Measurements from ENCODE around the gene ANAPC7.
"Not testable (repeated sequence)": the region's sequence is repeated elsewhere in the genome, so short reads cannot be mapped to it uniquely, and the experiment has no call there.

ANAPC7 gene

DNA sequence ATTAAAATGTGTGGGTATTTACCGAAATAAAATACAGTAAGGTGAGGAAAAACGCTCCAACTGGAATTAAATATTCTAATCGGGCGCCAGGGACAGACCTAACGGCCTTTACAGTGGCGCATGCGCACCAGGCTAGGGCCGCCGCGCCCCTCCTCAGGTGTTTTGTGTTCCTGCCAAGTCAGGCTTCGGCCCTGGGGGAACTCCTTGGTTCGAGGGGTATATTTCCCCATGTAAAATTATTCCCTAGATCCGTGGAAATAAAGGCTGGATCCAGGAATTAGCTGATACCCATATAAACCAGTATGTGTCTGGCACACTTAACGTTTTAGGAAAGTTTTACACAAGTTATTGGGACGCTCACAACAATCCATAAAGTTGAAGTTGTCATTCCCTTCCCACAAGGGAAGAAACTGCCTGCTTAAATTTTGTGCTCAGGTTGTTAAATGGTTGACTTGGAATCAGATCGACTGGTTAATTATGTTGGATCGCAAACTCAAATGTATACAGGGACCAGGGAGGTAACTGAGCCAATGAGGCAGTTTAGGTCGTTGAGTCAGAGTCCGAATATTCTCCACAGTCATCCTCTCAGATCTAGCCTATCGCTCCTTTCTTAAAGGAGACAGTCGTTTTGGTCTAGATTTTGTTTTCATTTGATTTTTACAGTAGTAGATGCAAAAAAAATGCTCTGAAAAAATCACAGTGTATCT lies 621 bp upstream of the ANAPC7 start:
- Mint-ChIP-seq H3K4me3 (peak overlapping the region; percentile 100), H3K36me3 (peaks cover 8% of the 10 kb centered on the region), H3K27ac (peak overlapping the region; percentile 100), H3K9me3 (no peaks in the 10 kb centered on the region), H3K27me3 (no peaks in the 10 kb centered on the region), H3K4me1 (peaks cover 25% of the 10 kb centered on the region)

GRCh38 chr12:110382683-110383082 lies 20.8 kb downstream of the ANAPC7 start:
- Mint-ChIP-seq H3K4me3 (no peak overlapping the region), H3K36me3 (peaks cover 23% of the 10 kb centered on the region), H3K9me3 (no peaks in the 10 kb centered on the region), H3K4me1 (peaks cover 13% of the 10 kb centered on the region), H3K27ac (no peak overlapping the region), H3K27me3 (no peaks in the 10 kb centered on the region)

GRCh38 chr12:110379631-110380030 lies 23.9 kb downstream of the ANAPC7 start:
- H3K9me3 Mint-ChIP-seq, result no peaks in the 10 kb centered on the region
- H3K36me3 Mint-ChIP-seq, result peaks cover 19% of the 10 kb centered on the region
- no peaks in the 10 kb centered on the region for H3K27me3 Mint-ChIP-seq
- peaks cover 2% of the 10 kb centered on the region for H3K4me1 Mint-ChIP-seq
- H3K27ac Mint-ChIP-seq, result no peak overlapping the region
- no peak overlapping the region for H3K4me3 Mint-ChIP-seq

- H3K36me3 Mint-ChIP-seq, result peaks cover 19% of the 10 kb centered on the region
- no peaks in the 10 kb centered on the region for H3K4me1 Mint-ChIP-seq
- no peak overlapping the region for H3K27ac Mint-ChIP-seq
- no peak overlapping the region for H3K4me3 Mint-ChIP-seq
- no peaks in the 10 kb centered on the region for H3K27me3 Mint-ChIP-seq
- H3K9me3 Mint-ChIP-seq, result no peaks in the 10 kb centered on the region
Observed at GRCh38 chr12:110379197-110379596, 24.3 kb downstream of the ANAPC7 start.

GRCh38 chr12:110378131-110378790 lies 25.2 kb downstream of the ANAPC7 start:
- not testable (repeated sequence) for H3K9me3 Mint-ChIP-seq, H3K27ac Mint-ChIP-seq, H3K27me3 Mint-ChIP-seq, H3K4me3 Mint-ChIP-seq, H3K4me1 Mint-ChIP-seq
- peaks cover 19% of the 10 kb centered on the region for H3K36me3 Mint-ChIP-seq

GRCh38 chr12:110373962-110374611 lies 29.4 kb downstream of the ANAPC7 start:
- no peaks in the 10 kb centered on the region for H3K4me1 Mint-ChIP-seq

DNA sequence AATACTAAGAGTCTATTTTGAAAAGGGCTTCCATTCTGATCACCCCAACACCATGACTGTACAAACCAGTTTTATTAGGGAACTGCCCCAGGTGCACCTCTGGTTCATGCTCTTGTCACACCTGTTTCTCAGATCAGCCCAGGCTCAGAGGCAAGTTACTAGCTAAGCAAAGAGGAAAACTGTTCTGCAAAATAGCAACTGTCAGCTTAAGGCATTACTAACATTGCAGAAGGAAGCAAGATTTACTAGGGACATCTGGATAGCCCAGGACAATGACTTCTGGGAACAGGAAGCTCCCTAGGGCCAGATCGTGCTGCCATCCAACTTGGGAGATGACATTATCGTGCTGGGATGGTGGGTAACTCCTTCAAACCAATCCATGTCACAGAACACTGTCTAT lies 30.1 kb downstream of the ANAPC7 start:
- Mint-ChIP-seq H3K36me3 (peaks cover 8% of the 10 kb centered on the region), H3K27me3 (no peaks in the 10 kb centered on the region), H3K9me3 (no peaks in the 10 kb centered on the region), H3K4me3 (no peak overlapping the region), H3K4me1 (no peaks in the 10 kb centered on the region), H3K27ac (no peak overlapping the region)

More at GRCh38 chr12:110373962-110374611, 29.4 kb downstream of the ANAPC7 start:
- Mint-ChIP-seq H3K36me3 (peaks cover 9% of the 10 kb centered on the region), H3K9me3 (no peaks in the 10 kb centered on the region), H3K27ac (no peak overlapping the region), H3K4me3 (no peak overlapping the region), H3K27me3 (no peaks in the 10 kb centered on the region)

GRCh38 chr12:110373025-110373424 lies 30.5 kb downstream of the ANAPC7 start:
- Mint-ChIP-seq H3K27ac (no peak overlapping the region), H3K27me3 (no peaks in the 10 kb centered on the region), H3K36me3 (peaks cover 8% of the 10 kb centered on the region)

GRCh38 chr12:110372056-110372425 lies 31.5 kb downstream of the ANAPC7 start:
- no peak overlapping the region for H3K4me3 Mint-ChIP-seq
- H3K27ac Mint-ChIP-seq, result no peak overlapping the region
- H3K9me3 Mint-ChIP-seq, result no peaks in the 10 kb centered on the region
- H3K4me1 Mint-ChIP-seq, result no peaks in the 10 kb centered on the region
- peaks cover 4% of the 10 kb centered on the region for H3K36me3 Mint-ChIP-seq
- H3K27me3 Mint-ChIP-seq, result no peaks in the 10 kb centered on the region

More at GRCh38 chr12:110373025-110373424, 30.5 kb downstream of the ANAPC7 start:
- H3K4me3 Mint-ChIP-seq, result no peak overlapping the region
- H3K9me3 Mint-ChIP-seq, result no peaks in the 10 kb centered on the region
- no peaks in the 10 kb centered on the region for H3K4me1 Mint-ChIP-seq

- no peak overlapping the region for H3K4me3 Mint-ChIP-seq
- H3K27me3 Mint-ChIP-seq, result no peaks in the 10 kb centered on the region
- peaks cover 4% of the 10 kb centered on the region for H3K36me3 Mint-ChIP-seq
- no peaks in the 10 kb centered on the region for H3K4me1 Mint-ChIP-seq
- no peak overlapping the region for H3K27ac Mint-ChIP-seq
- H3K9me3 Mint-ChIP-seq, result no peaks in the 10 kb centered on the region
Observed at GRCh38 chr12:110371408-110372055, 32.0 kb downstream of the ANAPC7 start.

DNA sequence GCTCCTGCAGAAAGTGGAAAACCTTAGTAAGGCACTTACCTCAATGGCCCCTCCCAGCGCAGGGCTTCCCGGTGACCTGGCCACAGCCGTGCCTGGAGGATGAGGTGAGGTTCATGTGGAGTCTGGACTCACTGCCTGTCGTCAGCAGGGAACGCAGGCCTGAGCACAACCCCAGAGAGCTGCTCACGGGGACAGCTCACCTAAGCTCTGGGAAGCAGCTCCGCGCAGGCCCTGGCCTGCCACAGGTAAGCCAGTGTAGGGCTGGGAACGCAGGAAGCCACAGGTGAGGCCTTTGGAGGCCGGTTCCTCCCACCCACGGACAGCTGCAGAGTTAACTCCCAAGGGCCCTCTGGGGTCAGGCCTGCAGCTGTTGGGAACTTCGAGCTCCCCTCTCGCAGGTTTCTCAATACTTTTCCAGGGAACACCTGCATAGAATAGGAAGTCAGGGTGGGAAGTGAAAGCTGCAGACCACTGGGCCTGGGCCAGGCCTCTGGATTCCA lies 32.7 kb downstream of the ANAPC7 start:
- Mint-ChIP-seq H3K27me3 (no peaks in the 10 kb centered on the region), H3K4me1 (no peaks in the 10 kb centered on the region), H3K27ac (no peak overlapping the region), H3K36me3 (peaks cover 4% of the 10 kb centered on the region), H3K9me3 (no peaks in the 10 kb centered on the region), H3K4me3 (no peak overlapping the region)

- H3K9me3 Mint-ChIP-seq, result no peaks in the 10 kb centered on the region
- peaks cover under 1% of the 10 kb centered on the region for H3K36me3 Mint-ChIP-seq
- H3K27ac Mint-ChIP-seq, result no peak overlapping the region
- no peaks in the 10 kb centered on the region for H3K4me1 Mint-ChIP-seq
- no peak overlapping the region for H3K4me3 Mint-ChIP-seq
- H3K27me3 Mint-ChIP-seq, result no peaks in the 10 kb centered on the region
Observed at GRCh38 chr12:110369992-110370391, 33.5 kb downstream of the ANAPC7 start.

DNA sequence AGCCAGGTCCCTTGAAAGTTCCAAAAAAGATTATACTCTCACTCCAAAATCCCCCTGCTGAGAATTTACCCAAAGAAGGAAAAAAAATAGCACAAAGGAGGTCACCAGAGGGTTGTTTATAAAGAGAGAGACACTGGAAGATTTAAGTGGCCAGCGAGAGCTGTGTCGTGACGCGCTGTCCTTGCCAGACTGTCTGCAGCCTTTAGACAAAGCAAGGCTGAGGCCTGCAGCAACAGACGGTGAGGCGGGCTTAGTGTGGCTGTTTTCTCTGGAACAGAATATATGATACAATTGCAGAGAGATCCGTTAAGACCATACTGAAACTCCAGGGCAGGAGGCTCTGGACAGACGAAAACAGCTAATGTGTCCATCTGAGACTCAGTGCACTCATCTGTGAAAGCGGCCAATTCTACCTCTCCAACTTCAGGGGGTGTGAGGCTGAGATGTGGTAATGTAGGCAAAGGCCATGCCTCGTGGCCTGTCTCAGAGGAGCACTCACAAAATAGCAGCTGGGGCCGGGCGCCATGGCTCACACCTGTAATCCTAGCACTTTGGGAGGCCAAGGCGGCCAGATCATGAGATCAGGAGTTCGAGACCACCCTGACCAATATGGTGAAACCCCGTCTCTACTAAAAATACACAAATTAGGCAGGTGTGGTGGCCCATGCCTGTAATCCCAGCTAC lies 36.2 kb downstream of the ANAPC7 start:
- Mint-ChIP-seq H3K36me3 (no peaks in the 10 kb centered on the region), H3K9me3 (no peaks in the 10 kb centered on the region), H3K4me3 (no peak overlapping the region), H3K4me1 (no peaks in the 10 kb centered on the region), H3K27ac (no peak overlapping the region), H3K27me3 (no peaks in the 10 kb centered on the region)

DNA sequence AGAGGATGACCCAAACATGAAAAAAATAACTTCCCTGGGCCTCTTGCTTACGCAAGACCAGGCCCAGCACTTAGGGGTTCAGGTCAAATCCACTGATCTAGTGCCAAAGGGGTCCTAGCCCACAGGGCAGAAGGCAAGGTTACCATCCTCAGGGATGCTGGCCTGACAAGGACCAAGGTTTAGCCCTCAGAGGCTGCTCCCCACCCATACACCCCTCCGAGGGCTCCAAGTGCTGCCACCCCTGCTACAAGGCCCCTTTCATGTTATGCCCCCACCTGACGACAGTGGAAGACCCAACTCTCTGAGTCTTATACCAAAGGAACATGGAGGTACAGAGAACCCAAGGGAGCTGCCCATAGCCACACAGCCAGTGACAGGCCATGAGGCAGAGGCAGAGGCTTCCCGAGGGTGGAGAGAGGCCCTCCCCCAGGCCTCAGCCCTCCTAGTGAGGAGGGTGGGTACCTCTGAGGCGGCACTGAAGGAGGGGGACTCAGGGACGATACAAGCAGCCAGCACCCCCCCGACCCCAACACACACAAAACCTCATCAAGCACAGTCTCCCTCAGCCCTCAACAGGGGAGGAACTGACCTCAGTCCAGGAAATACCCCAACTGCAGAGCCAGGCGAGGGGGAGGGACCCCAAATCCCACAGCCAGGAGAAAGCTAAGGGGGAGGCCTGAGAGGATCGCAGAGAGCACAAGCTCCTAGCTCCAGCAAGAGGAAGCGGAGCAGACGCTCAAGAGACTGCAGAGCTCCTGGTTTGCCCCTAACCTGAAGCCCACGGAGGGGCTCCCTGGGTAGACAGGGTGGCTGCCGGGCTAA lies 37.0 kb downstream of the ANAPC7 start:
- Mint-ChIP-seq H3K36me3 (no peaks in the 10 kb centered on the region), H3K9me3 (no peaks in the 10 kb centered on the region), H3K4me1 (no peaks in the 10 kb centered on the region), H3K27me3 (no peaks in the 10 kb centered on the region), H3K4me3 (no peak overlapping the region), H3K27ac (no peak overlapping the region)

All from activated naive CD4-positive, alpha-beta T cell treated with anti-CD3 and anti-CD28 coated beads, Interleukin-2, amount 50 U/mL, for 24 hours (primary cell).